Caco-2 (cell line): Measurements from ENCODE around the gene CUL9. TPM values are rescaled to one million over a fixed set of nuclear protein-coding genes. Genes with fewer than 3 reads are reported as not detected.

ENCODE experiments used
- BruUV-seq: library from RNA; stranded (reverse); fragments of 400-500 nt; replicated peaks from 2 replicates; lab custom pipeline; 2021; lab: Mats Ljungman, UMichigan
- CTCF ChIA-PET: fragments of 300-600 bp; sonication (Branson Sonifier 250); formaldehyde crosslinking; loops from one replicate; lab custom pipeline; 2022; ENCODE audit warnings: antibody characterized with exemption; lab: Charles Lee
- POLR2A ChIA-PET: fragments of 300-600 bp; sonication (Branson Sonifier 250); formaldehyde crosslinking; loops from one replicate; lab custom pipeline; 2022; ENCODE audit warnings: antibody characterized with exemption; lab: Charles Lee
- DNase-seq, 2 experiments: peaks; one replicate each; pipeline versions ENCODE4 v3.0.0 to v3.0.0-alpha.2; 2020 to 2022
- H3K27me3 ChIP-seq: replicated peaks from 2 replicates; pipeline ENCODE4 v1.6.0; 2011; ENCODE audit warnings: low read length; ENCODE audit not compliant: control insufficient read depth, insufficient read depth
- H3K36me3 ChIP-seq: 2 replicates; pipeline ENCODE4 v1.5.1; 2011; ENCODE audit warnings: low read length; ENCODE audit not compliant: control insufficient read depth, insufficient read depth
- H3K4me1 ChIP-seq: fragments of 250-450 bp; sonication (Bioruptor Pico); 2 replicates; pipeline ENCODE4 v1.5.1; 2020; ENCODE audit warnings: mild to moderate bottlenecking
- H3K4me3 ChIP-seq: 2 replicates; pipeline ENCODE4 v1.5.1; 2011; ENCODE audit warnings: low read depth, mild to moderate bottlenecking, control low read depth, low read length
- H3K9me3 ChIP-seq: fragments of 250-450 bp; sonication (Bioruptor Pico); 2 replicates; pipeline ENCODE4 v1.5.1; 2020; ENCODE audit warnings: mild to moderate bottlenecking, moderate library complexity
- H3K27ac Mint-ChIP-seq: one replicate; pipeline ENCODE4 v1.8.0; 2022; ENCODE audit warnings: mixed read lengths; ENCODE audit not compliant: unreplicated experiment
- H3K27me3 Mint-ChIP-seq: one replicate; pipeline ENCODE4 v1.8.0; 2022; ENCODE audit warnings: mixed read lengths; ENCODE audit not compliant: insufficient read depth, unreplicated experiment
- H3K36me3 Mint-ChIP-seq: one replicate; pipeline ENCODE4 v1.8.0; 2022; ENCODE audit warnings: mild to moderate bottlenecking, mixed read lengths; ENCODE audit not compliant: insufficient read depth, unreplicated experiment
- H3K4me1 Mint-ChIP-seq: one replicate; pipeline ENCODE4 v1.8.0; 2022; ENCODE audit warnings: low read depth, mixed read lengths; ENCODE audit not compliant: unreplicated experiment
- H3K4me3 Mint-ChIP-seq: one replicate; pipeline ENCODE4 v1.8.0; 2022; ENCODE audit warnings: mild to moderate bottlenecking, moderate library complexity, mixed read lengths; ENCODE audit not compliant: unreplicated experiment
- H3K9me3 Mint-ChIP-seq: one replicate; pipeline ENCODE4 v1.8.0; 2022; ENCODE audit warnings: mixed read lengths; ENCODE audit not compliant: unreplicated experiment
- intact Hi-C: fragments of 100-400 bp; cut with micrococcal nuclease; formaldehyde crosslinking; loops from one replicate; pipeline ENCODE4 v1.10.0; 2022; ENCODE audit not compliant: unreplicated experiment
- total RNA-seq: library from RNA; stranded (reverse); gene quantifications from 2 replicates; pipeline ENCODE4 v1.2.3, GENCODE V29; 2022
- TF ChIP-seq, protein P1 (sequence below), 2 experiments: fragments of 200-600 bp in 1 of 2; IDR thresholded peaks; 1 replicate in 1 of 2; 2 replicates in 1 of 2; pipeline versions ENCODE4 v1.5.1 to v1.8.0; 2011 to 2022; ENCODE audit warnings: antibody characterized with exemption in 1 of 2, control low read depth in 1 of 2, inconsistent platforms in 1 of 2, low read depth in 1 of 2, low read length in 1 of 2, mild to moderate bottlenecking in 1 of 2, moderate library complexity in 1 of 2; ENCODE audit not compliant: insufficient read depth in 1 of 2, severe bottlenecking in 1 of 2, unreplicated experiment in 1 of 2

Gene CUL9
- total RNA-seq, 1 experiment from 2014 or later, result 16.7 TPM

DNA sequence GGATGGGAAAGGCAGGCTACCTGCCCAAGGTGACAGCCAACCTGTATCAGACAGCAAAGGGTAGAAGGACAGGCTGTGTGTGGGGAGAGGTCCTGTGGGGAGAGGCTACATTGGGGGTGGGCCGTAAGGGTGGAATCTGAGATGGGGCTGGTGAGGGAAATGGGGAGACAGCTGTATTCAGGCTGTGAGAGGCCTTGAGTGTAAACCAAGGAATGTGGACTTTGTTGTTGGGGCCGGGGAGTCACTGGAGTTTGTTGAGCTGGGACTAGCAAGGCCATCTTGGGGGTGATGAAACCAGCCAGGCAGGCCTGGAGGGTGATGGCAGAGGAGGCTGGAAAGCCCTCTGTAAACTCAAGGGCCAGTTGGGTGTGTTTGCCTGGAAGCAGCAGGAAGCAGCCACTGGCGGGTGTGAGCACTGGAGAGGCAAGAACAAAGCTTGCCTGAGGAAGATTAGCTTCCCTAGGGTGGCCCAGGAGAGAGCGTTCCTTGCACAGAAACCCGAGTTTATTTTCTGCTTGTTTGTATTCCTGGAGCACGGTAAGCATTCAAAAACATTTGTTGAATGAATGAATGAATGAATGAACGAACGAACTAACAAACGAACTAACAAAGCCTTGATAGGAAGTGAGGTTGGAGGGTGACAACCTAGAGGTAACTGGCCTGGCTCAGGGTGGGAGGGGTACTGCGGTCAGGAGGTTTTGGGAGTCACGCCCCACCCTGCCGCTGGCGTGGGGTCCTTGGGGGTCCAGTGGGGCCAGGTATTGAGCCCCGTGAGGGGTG, 80.2 kb downstream of the CUL9 start:
- Mint-ChIP-seq H3K36me3 (no peaks in the 10 kb centered on the region), H3K4me1 (peaks cover 12% of the 10 kb centered on the region), H3K9me3 (no peaks in the 10 kb centered on the region), H3K27ac (peak overlapping the region; percentile 89), H3K27me3 (no peaks in the 10 kb centered on the region), H3K4me3 (peak overlapping the region; percentile 43)
- ChIA-PET POLR2A (no interaction called here), CTCF (interaction anchor here (0.6 to 3.3 kb wide), 6 partner anchors 19 to 193 kb away, joined by 3 to 17 read pairs (median 5); partner anchors contain the start of gene DLK2)
- Histone ChIP-seq H3K9me3 (no peaks in the 10 kb centered on the region), H3K4me3 (no peak overlapping the region), H3K4me1 (peaks cover 20% of the 10 kb centered on the region), H3K27me3 (no peaks in the 10 kb centered on the region), H3K36me3 (no peaks in the 10 kb centered on the region)
- no TSS peak for BruUV-seq
- peak; percentile 79 to 87 for DNase-seq
- TF ChIP-seq, protein P1, sequence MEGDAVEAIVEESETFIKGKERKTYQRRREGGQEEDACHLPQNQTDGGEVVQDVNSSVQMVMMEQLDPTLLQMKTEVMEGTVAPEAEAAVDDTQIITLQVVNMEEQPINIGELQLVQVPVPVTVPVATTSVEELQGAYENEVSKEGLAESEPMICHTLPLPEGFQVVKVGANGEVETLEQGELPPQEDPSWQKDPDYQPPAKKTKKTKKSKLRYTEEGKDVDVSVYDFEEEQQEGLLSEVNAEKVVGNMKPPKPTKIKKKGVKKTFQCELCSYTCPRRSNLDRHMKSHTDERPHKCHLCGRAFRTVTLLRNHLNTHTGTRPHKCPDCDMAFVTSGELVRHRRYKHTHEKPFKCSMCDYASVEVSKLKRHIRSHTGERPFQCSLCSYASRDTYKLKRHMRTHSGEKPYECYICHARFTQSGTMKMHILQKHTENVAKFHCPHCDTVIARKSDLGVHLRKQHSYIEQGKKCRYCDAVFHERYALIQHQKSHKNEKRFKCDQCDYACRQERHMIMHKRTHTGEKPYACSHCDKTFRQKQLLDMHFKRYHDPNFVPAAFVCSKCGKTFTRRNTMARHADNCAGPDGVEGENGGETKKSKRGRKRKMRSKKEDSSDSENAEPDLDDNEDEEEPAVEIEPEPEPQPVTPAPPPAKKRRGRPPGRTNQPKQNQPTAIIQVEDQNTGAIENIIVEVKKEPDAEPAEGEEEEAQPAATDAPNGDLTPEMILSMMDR (IDR thresholded peaks at IDR 0.05; ENCODE audit: insufficient read depth in 1 of 2, low read depth in 1 of 2, low read length in 1 of 2, severe bottlenecking in 1 of 2, unreplicated experiment in 1 of 2), result no peak
- intact Hi-C loops, result loop anchor here (2.0 kb wide), 2 partner anchors 19 to 33 kb away; partner anchors contain the start of gene DNPH1

GRCh38 chr6:43262780-43263313, 80.9 kb downstream of the CUL9 start:
- peaks cover 18% of the 10 kb centered on the region for H3K4me1 Mint-ChIP-seq
- no TSS peak for BruUV-seq
- Histone ChIP-seq H3K9me3 (no peaks in the 10 kb centered on the region), H3K4me1 (peaks cover 27% of the 10 kb centered on the region), H3K4me3 (no peak overlapping the region), H3K27me3 (no peaks in the 10 kb centered on the region), H3K36me3 (no peaks in the 10 kb centered on the region)
- H3K27me3 Mint-ChIP-seq, result no peaks in the 10 kb centered on the region
- TF ChIP-seq, protein P1 (IDR thresholded peaks at IDR 0.05; ENCODE audit: insufficient read depth in 1 of 2, low read depth in 1 of 2, low read length in 1 of 2, severe bottlenecking in 1 of 2, unreplicated experiment in 1 of 2), result no peak
- ChIA-PET POLR2A (no interaction called here), CTCF (interaction anchor here (0.7 to 3.3 kb wide), 9 partner anchors 18 to 243 kb away, joined by 3 to 17 read pairs (median 4); partner anchors contain the start of gene DNPH1)
- peak overlapping the region; percentile 89 for H3K27ac Mint-ChIP-seq
- intact Hi-C loops, result loop anchor here (1.0 to 2.0 kb wide), 3 partner anchors 18 to 71 kb away; partner anchors contain the start of gene DNPH1
- DNase-seq, result no peak
- no peaks in the 10 kb centered on the region for H3K9me3 Mint-ChIP-seq
- H3K4me3 Mint-ChIP-seq, result no peak overlapping the region
- no peaks in the 10 kb centered on the region for H3K36me3 Mint-ChIP-seq
